ENCODE measurements around the gene AP1S2.

Gene AP1S2

DNA sequence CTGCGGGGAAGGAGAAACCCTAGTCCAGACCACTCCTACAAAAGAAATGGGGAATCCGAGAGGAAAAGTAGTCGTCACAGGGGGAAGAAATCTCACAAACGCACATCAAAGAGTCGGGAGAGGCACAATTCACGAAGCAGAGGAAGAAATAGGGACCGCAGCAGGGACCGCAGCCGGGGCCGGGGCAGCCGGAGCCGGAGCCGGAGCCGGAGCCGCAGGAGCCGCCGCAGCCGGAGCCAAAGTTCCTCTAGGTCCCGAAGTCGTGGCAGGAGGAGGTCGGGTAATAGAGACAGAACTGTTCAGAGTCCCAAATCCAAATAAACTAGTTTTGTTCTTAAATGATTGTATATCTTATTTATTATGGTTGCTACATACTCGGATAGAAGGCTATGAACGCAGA, 31.7 kb downstream of the AP1S2 start:
- Mint-ChIP-seq H3K9me3 (no peaks in the 10 kb centered on the region), H3K27ac (no peak overlapping the region), H3K4me1 (no peaks in the 10 kb centered on the region), H3K4me3 (no peak overlapping the region), H3K36me3 (ENCODE audit: low read depth) (peaks cover 63% of the 10 kb centered on the region), H3K27me3 (ENCODE audit: low read depth) (no peaks in the 10 kb centered on the region)
- no peak for TF ChIP-seq CTCF (IDR thresholded peaks at IDR 0.05; ENCODE audit: unreplicated experiment in 3 of 3)

- peak overlapping the region in 2 of 3 experiments; percentile 1 to 28 for H3K27ac Mint-ChIP-seq
- H3K4me1 Mint-ChIP-seq, result no peaks in the 10 kb centered on the region
- H3K36me3 Mint-ChIP-seq (ENCODE audit: low read depth), result peaks cover 65% of the 10 kb centered on the region
- TF ChIP-seq CTCF (IDR thresholded peaks at IDR 0.05; ENCODE audit: unreplicated experiment in 3 of 3), result no peak
- H3K9me3 Mint-ChIP-seq, result no peaks in the 10 kb centered on the region
- no peaks in the 10 kb centered on the region for H3K27me3 Mint-ChIP-seq (ENCODE audit: low read depth)
- no peak overlapping the region for H3K4me3 Mint-ChIP-seq
These were observed 34.2 kb downstream of the AP1S2 start for GRCh38 chrX:15820106-15821073.

DNA sequence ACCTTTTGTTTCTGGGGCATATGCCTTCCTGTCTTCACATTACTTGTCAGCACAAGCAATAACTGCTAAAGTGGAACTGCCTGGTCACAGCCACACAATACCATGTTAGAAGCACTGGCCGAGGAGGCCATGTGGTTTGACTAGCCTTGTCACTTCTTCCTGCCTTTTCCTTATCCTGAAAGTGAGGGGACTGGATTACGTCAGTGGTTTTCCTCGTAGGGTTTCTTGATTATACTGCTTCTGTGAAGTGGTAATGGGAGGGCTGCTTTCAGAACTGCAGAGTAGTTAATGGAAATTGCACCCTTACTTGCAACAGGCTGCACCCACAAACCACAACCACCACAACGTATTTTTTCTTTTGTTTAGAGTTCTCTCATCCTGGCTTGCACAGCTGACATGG, 37.7 kb downstream of the AP1S2 start:
- H3K27me3 Mint-ChIP-seq (ENCODE audit: low read depth), result no peaks in the 10 kb centered on the region
- TF ChIP-seq CTCF (IDR thresholded peaks at IDR 0.05; ENCODE audit: unreplicated experiment in 3 of 3), result no peak
- H3K4me1 Mint-ChIP-seq, result peaks cover 15% of the 10 kb centered on the region
- no peak overlapping the region for H3K27ac Mint-ChIP-seq
- H3K9me3 Mint-ChIP-seq, result no peaks in the 10 kb centered on the region
- H3K4me3 Mint-ChIP-seq, result no peak overlapping the region
- H3K36me3 Mint-ChIP-seq (ENCODE audit: low read depth), result peaks cover 64% of the 10 kb centered on the region

DNA sequence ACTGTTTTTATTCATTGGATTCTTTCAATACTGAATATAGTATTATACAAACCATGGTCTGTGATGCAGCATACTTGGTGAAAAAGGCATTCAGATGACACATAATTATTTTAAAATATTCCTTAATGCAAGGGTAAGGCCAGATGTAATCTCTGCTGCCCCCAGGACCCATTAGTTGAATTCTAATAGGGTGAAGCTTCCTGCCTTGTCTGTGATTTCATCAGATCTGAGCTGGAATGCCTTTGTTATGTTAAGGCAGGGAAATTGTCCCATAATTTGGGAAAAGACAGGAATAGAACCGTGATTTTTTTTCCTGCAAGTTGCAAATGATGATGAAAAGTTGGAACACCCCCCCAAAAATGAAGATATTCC, 38.2 kb downstream of the AP1S2 start:
- no peaks in the 10 kb centered on the region for H3K9me3 Mint-ChIP-seq
- H3K27ac Mint-ChIP-seq, result no peak overlapping the region
- H3K27me3 Mint-ChIP-seq (ENCODE audit: low read depth), result no peaks in the 10 kb centered on the region
- H3K36me3 Mint-ChIP-seq (ENCODE audit: low read depth), result peaks cover 64% of the 10 kb centered on the region
- TF ChIP-seq CTCF (IDR thresholded peaks at IDR 0.05; ENCODE audit: unreplicated experiment in 3 of 3), result no peak
- H3K4me1 Mint-ChIP-seq, result peaks cover 15% of the 10 kb centered on the region
- H3K4me3 Mint-ChIP-seq, result no peak overlapping the region

DNA sequence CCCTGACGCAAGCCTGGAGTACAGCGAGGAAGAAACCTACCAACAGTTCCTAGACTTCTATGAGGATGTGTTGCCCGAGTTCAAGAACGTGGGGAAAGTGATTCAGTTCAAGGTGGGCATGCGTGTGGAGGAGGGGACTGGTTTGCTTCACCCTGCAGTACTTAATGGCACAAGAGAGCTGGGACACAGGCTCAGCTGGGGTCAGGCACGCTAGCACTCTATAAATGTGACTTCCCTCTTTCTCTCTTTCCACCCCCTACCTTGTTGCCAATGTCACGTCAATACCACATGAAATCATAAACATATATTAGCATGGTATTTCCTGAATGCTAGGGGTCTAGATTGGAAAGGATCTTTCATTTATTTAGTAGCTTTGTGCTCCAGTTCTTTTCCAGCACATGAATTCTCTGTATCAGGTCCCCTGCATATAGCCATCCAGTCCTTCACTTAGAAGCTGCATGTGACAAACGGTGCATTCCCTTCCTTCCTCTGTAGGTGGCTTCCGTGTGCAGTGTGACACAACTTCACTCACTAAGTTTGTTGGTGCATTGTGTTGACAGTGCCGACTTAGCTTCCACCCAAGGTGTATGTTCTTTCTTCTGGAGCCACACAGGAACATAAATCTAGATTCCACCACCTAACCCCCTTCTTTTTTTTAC, 38.7 kb downstream of the AP1S2 start:
- H3K27me3 Mint-ChIP-seq (ENCODE audit: low read depth), result no peaks in the 10 kb centered on the region
- TF ChIP-seq CTCF (IDR thresholded peaks at IDR 0.05; ENCODE audit: unreplicated experiment in 3 of 3), result peak; percentile 27 to 42 (median 34)
- peaks cover 15% of the 10 kb centered on the region for H3K4me1 Mint-ChIP-seq
- H3K36me3 Mint-ChIP-seq (ENCODE audit: low read depth), result peaks cover 64% of the 10 kb centered on the region
- no peaks in the 10 kb centered on the region for H3K9me3 Mint-ChIP-seq
- no peak overlapping the region for H3K4me3 Mint-ChIP-seq
- H3K27ac Mint-ChIP-seq, result no peak overlapping the region

All from nephron (organoid).